ENCODE results near the gene ZSWIM5.
A peak's percentile ranks its signal among the peaks of the same experiment; 100 is the strongest.

Gene ZSWIM5

DNA sequence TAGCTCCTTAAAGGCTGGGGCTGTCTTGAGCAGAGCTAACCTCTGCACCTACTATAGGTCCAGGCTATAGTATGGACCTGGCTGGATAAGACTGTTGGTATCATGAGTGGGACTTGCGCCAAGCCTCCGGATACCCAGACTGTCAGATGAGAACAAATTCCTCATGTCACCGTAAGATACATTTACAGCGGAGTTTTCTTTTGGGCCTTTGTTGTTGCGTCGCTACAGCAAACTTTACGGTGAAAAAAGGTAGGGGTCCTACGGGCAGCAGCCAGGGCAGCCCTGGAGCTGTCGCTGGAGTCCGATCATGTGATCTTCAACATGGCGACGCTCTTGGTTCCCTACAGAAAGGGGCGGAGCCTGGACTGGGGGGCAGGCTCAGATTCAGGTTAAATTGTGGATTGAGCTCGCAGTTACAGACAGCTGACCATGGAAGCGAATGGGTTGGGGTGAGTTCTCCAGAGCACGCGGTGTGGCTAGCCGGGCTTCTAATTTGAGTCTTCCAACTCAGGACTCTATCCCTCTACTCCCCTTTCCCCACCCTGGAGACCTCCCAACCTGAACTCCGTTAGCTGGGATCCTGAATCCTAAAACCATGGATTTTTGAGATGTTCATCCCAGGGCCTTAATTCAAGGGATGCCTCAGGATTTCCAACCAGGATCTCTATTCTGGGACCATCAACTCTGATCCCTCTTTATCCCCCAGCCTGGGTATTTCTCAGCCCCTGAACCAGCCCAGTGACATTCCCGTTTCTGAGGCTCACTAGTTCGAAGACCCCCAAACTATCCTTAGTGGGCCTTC is 194.4 kb downstream of the ZSWIM5 start, which contains the start of gene UROD (continued):
- TF ChIP-seq, protein P1, sequence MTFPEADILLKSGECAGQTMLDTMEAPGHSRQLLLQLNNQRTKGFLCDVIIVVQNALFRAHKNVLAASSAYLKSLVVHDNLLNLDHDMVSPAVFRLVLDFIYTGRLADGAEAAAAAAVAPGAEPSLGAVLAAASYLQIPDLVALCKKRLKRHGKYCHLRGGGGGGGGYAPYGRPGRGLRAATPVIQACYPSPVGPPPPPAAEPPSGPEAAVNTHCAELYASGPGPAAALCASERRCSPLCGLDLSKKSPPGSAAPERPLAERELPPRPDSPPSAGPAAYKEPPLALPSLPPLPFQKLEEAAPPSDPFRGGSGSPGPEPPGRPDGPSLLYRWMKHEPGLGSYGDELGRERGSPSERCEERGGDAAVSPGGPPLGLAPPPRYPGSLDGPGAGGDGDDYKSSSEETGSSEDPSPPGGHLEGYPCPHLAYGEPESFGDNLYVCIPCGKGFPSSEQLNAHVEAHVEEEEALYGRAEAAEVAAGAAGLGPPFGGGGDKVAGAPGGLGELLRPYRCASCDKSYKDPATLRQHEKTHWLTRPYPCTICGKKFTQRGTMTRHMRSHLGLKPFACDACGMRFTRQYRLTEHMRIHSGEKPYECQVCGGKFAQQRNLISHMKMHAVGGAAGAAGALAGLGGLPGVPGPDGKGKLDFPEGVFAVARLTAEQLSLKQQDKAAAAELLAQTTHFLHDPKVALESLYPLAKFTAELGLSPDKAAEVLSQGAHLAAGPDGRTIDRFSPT (tag by site-specific recombination; IDR thresholded peaks at IDR 0.05): no peak
- TF ChIP-seq YY1 (tag by site-specific recombination; IDR thresholded peaks at IDR 0.05): peak; percentile 88
- no peak for TF ChIP-seq ZNF404 (tag by site-specific recombination; IDR thresholded peaks at IDR 0.05)
- no peak for TF ChIP-seq ZNF585B (tag by site-specific recombination; IDR thresholded peaks at IDR 0.05)
- no peak for TF ChIP-seq ZNF670 (tag by site-specific recombination; IDR thresholded peaks at IDR 0.05; ENCODE audit: low read depth)
- TF ChIP-seq, protein P2, sequence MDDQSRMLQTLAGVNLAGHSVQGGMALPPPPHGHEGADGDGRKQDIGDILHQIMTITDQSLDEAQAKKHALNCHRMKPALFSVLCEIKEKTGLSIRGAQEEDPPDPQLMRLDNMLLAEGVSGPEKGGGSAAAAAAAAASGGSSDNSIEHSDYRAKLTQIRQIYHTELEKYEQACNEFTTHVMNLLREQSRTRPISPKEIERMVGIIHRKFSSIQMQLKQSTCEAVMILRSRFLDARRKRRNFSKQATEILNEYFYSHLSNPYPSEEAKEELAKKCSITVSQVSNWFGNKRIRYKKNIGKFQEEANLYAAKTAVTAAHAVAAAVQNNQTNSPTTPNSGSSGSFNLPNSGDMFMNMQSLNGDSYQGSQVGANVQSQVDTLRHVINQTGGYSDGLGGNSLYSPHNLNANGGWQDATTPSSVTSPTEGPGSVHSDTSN (CRISPR knock-in tag; IDR thresholded peaks at IDR 0.05): no peak
- TF ChIP-seq, protein P3, sequence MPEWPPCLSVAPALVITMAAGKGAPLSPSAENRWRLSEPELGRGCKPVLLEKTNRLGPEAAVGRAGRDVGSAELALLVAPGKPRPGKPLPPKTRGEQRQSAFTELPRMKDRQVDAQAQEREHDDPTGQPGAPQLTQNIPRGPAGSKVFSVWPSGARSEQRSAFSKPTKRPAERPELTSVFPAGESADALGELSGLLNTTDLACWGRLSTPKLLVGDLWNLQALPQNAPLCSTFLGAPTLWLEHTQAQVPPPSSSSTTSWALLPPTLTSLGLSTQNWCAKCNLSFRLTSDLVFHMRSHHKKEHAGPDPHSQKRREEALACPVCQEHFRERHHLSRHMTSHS (tag by site-specific recombination; IDR thresholded peaks at IDR 0.05): no peak
- TF ChIP-seq, protein P4, sequence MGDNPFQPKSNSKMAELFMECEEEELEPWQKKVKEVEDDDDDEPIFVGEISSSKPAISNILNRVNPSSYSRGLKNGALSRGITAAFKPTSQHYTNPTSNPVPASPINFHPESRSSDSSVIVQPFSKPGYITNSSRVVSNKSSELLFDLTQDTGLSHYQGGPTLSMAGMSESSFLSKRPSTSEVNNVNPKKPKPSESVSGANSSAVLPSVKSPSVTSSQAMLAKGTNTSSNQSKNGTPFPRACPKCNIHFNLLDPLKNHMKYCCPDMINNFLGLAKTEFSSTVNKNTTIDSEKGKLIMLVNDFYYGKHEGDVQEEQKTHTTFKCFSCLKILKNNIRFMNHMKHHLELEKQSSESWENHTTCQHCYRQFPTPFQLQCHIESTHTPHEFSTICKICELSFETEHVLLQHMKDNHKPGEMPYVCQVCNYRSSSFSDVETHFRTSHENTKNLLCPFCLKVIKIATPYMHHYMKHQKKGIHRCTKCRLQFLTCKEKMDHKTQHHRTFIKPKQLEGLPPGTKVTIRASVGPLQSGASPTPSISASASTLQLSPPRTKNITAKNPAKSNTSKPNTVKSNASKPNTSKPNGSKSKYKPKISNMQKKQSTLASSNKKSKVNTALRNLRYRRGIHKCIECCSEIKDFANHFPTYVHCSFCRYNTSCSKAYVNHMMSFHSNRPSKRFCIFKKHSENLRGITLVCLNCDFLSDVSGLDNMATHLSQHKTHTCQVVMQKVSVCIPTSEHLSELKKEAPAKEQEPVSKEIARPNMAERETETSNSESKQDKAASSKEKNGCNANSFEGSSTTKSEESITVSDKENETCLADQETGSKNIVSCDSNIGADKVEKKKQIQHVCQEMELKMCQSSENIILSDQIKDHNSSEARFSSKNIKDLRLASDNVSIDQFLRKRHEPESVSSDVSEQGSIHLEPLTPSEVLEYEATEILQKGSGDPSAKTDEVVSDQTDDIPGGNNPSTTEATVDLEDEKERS (tag by site-specific recombination; IDR thresholded peaks at IDR 0.05): 0 out of 2 replicates have a peak, but pooled peaks have one; percentile 57
- TF ChIP-seq PRDM1 (tag by site-specific recombination; IDR thresholded peaks at IDR 0.05): no peak
- TF ChIP-seq ZNF777 (tag by site-specific recombination; IDR thresholded peaks at IDR 0.05; ENCODE audit: borderline replicate concordance): no peak
- TF ChIP-seq ZNF366 (tag by site-specific recombination; conservative IDR thresholded peaks at IDR 0.05): no peak
- TF ChIP-seq, protein P5, sequence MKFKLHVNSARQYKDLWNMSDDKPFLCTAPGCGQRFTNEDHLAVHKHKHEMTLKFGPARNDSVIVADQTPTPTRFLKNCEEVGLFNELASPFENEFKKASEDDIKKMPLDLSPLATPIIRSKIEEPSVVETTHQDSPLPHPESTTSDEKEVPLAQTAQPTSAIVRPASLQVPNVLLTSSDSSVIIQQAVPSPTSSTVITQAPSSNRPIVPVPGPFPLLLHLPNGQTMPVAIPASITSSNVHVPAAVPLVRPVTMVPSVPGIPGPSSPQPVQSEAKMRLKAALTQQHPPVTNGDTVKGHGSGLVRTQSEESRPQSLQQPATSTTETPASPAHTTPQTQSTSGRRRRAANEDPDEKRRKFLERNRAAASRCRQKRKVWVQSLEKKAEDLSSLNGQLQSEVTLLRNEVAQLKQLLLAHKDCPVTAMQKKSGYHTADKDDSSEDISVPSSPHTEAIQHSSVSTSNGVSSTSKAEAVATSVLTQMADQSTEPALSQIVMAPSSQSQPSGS (tag by site-specific recombination; IDR thresholded peaks at IDR 0.05; ENCODE audit: low read depth): no peak
- no peak for TF ChIP-seq ZNF175 (tag by site-specific recombination; IDR thresholded peaks at IDR 0.05)
- TF ChIP-seq ZNF792 (tag by site-specific recombination; IDR thresholded peaks at IDR 0.05): no peak
- TF ChIP-seq, protein P6, sequence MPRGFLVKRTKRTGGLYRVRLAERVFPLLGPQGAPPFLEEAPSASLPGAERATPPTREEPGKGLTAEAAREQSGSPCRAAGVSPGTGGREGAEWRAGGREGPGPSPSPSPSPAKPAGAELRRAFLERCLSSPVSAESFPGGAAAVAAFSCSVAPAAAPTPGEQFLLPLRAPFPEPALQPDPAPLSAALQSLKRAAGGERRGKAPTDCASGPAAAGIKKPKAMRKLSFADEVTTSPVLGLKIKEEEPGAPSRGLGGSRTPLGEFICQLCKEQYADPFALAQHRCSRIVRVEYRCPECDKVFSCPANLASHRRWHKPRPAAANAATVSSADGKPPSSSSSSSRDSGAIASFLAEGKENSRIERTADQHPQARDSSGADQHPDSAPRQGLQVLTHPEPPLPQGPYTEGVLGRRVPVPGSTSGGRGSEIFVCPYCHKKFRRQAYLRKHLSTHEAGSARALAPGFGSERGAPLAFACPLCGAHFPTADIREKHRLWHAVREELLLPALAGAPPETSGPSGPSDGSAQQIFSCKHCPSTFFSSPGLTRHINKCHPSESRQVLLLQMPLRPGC (tag by site-specific recombination; IDR thresholded peaks at IDR 0.05): no peak
- TF ChIP-seq, protein P7, sequence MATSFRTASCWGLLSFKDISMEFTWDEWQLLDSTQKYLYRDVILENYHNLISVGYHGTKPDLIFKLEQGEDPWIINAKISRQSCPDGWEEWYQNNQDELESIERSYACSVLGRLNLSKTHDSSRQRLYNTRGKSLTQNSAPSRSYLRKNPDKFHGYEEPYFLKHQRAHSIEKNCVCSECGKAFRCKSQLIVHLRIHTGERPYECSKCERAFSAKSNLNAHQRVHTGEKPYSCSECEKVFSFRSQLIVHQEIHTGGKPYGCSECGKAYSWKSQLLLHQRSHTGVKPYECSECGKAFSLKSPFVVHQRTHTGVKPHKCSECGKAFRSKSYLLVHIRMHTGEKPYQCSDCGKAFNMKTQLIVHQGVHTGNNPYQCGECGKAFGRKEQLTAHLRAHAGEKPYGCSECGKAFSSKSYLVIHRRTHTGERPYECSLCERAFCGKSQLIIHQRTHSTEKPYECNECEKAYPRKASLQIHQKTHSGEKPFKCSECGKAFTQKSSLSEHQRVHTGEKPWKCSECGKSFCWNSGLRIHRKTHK (tag by site-specific recombination; IDR thresholded peaks at IDR 0.05): no peak
- TF ChIP-seq, protein P8, sequence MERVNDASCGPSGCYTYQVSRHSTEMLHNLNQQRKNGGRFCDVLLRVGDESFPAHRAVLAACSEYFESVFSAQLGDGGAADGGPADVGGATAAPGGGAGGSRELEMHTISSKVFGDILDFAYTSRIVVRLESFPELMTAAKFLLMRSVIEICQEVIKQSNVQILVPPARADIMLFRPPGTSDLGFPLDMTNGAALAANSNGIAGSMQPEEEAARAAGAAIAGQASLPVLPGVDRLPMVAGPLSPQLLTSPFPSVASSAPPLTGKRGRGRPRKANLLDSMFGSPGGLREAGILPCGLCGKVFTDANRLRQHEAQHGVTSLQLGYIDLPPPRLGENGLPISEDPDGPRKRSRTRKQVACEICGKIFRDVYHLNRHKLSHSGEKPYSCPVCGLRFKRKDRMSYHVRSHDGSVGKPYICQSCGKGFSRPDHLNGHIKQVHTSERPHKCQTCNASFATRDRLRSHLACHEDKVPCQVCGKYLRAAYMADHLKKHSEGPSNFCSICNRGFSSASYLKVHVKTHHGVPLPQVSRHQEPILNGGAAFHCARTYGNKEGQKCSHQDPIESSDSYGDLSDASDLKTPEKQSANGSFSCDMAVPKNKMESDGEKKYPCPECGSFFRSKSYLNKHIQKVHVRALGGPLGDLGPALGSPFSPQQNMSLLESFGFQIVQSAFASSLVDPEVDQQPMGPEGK (tag by site-specific recombination; IDR thresholded peaks at IDR 0.05): peak; percentile 83
- peak; percentile 62 for TF ChIP-seq ZNF660 (tag by site-specific recombination; IDR thresholded peaks at IDR 0.05)
- TF ChIP-seq, protein P9, sequence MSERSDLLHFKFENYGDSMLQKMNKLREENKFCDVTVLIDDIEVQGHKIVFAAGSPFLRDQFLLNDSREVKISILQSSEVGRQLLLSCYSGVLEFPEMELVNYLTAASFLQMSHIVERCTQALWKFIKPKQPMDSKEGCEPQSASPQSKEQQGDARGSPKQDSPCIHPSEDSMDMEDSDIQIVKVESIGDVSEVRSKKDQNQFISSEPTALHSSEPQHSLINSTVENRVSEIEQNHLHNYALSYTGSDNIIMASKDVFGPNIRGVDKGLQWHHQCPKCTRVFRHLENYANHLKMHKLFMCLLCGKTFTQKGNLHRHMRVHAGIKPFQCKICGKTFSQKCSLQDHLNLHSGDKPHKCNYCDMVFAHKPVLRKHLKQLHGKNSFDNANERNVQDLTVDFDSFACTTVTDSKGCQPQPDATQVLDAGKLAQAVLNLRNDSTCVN (tag by site-specific recombination; optimal IDR thresholded peaks at IDR 0.05): no peak
- TF ChIP-seq ZNF157 (tag by site-specific recombination; IDR thresholded peaks at IDR 0.05): no peak
- no peak for TF ChIP-seq ZNF19 (tag by site-specific recombination; IDR thresholded peaks at IDR 0.05; ENCODE audit: low read depth)
- no peak for TF ChIP-seq ZNF114 (tag by site-specific recombination; IDR thresholded peaks at IDR 0.05)
- no peak for TF ChIP-seq ZNF510 (tag by site-specific recombination; IDR thresholded peaks at IDR 0.05; ENCODE audit: insufficient replicate concordance)

Data from HEK293 (cell line).